ENCODE results near the gene GADD45A. TPM values are rescaled to one million over a fixed set of nuclear protein-coding genes. Genes with fewer than 3 reads are reported as not detected.
A peak's percentile ranks its signal among the peaks of the same experiment; 100 is the strongest.

The GADD45A gene
- total and polyA plus RNA-seq, 12 donors: 26.2 to 148 (median 59.7) TPM

GRCh38 chr1:67723126-67723525 is 38.1 kb downstream of the GADD45A start:
- TF ChIP-seq, protein P1, sequence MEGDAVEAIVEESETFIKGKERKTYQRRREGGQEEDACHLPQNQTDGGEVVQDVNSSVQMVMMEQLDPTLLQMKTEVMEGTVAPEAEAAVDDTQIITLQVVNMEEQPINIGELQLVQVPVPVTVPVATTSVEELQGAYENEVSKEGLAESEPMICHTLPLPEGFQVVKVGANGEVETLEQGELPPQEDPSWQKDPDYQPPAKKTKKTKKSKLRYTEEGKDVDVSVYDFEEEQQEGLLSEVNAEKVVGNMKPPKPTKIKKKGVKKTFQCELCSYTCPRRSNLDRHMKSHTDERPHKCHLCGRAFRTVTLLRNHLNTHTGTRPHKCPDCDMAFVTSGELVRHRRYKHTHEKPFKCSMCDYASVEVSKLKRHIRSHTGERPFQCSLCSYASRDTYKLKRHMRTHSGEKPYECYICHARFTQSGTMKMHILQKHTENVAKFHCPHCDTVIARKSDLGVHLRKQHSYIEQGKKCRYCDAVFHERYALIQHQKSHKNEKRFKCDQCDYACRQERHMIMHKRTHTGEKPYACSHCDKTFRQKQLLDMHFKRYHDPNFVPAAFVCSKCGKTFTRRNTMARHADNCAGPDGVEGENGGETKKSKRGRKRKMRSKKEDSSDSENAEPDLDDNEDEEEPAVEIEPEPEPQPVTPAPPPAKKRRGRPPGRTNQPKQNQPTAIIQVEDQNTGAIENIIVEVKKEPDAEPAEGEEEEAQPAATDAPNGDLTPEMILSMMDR (IDR thresholded peaks at IDR 0.05): no peak
- ATAC-seq: no peak
- H3K4me1 ChIP-seq: peaks cover 9 to 66% (median 44%) of the 10 kb centered on the region in 9 donors
- WGBS, 2 donors: 70 to 71% methylated on average over 1 of the region's 1 CpG
- H3K9me3 ChIP-seq: no peaks in the 10 kb centered on the region
- no peaks in the 10 kb centered on the region for H3K36me3 ChIP-seq
- no peak for DNase-seq
- peak overlapping the region in 9 of 10 donors; percentile 7 to 84 (median 71) for H3K27ac ChIP-seq
- intact Hi-C loops (cut with DNase I): loop anchor here in 1 of 10 donors (5.0 kb wide), 1 partner anchor 36 kb away; the partner anchor contains the start of gene GADD45A
- H3K4me3 ChIP-seq: no peak overlapping the region
- no peaks in the 10 kb centered on the region for H3K27me3 ChIP-seq

DNA sequence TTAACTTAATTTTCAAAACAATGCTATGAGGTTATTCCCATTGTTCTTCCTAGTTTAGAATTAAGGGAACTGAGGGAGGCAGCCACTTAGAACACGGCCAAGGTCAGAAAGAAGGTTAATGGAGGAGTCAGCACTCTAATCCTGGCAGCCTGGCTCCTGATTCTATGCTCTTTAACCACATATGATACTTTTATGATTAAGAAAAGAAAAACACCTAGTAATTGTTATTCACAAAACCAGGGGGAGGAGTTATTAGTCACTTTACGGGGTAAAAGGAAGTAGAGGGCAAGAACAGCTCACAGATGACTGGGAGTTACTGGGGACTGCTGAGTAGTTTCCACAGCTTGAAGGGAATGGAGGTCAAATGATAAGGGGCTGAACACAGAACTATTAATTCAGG is 38.6 kb downstream of the GADD45A start:
- DNase-seq (peak in 1 of 2 donors; percentile 37), ATAC-seq (peak; percentile 55 to 81 (median 80))
- H3K27me3 ChIP-seq: no peaks in the 10 kb centered on the region
- H3K4me3 ChIP-seq: no peak overlapping the region
- 21% methylated on average over 2 of the region's 2 CpGs for WGBS, 2 donors
- peaks cover 9 to 65% (median 43%) of the 10 kb centered on the region in 9 donors for H3K4me1 ChIP-seq
- H3K9me3 ChIP-seq: no peaks in the 10 kb centered on the region
- peak overlapping the region in 9 of 10 donors; percentile 44 to 84 (median 71) for H3K27ac ChIP-seq
- TF ChIP-seq, protein P1 (IDR thresholded peaks at IDR 0.05): no peak
- intact Hi-C loops (cut with DNase I): loop anchor here in 2 of 10 donors (2.0 to 5.0 kb wide), 2 partner anchors 36 to 37 kb away; partner anchors contain the start of gene GADD45A (in 1 of the 2)
- no peaks in the 10 kb centered on the region for H3K36me3 ChIP-seq

- no peaks in the 10 kb centered on the region for H3K9me3 ChIP-seq
- H3K4me3 ChIP-seq: no peak overlapping the region
- H3K4me1 ChIP-seq: peaks cover 9 to 64% (median 43%) of the 10 kb centered on the region in 9 donors
- peak overlapping the region; percentile 4 to 84 (median 70) for H3K27ac ChIP-seq
- WGBS, 2 donors: 27 to 28% methylated on average over 3 of the region's 3 CpGs
- TF ChIP-seq, protein P1 (IDR thresholded peaks at IDR 0.05): no peak
- no peaks in the 10 kb centered on the region for H3K36me3 ChIP-seq
- no peaks in the 10 kb centered on the region for H3K27me3 ChIP-seq
- intact Hi-C loops (cut with DNase I): loop anchor here in 2 of 10 donors (2.0 to 5.0 kb wide), 2 partner anchors 38 kb away; partner anchors contain the start of gene GADD45A (in 1 of the 2)
- peak in 1 of 2 donors; percentile 87 for DNase-seq
- ATAC-seq: peak; percentile 65 to 93 (median 84)
Measured at GRCh38 chr1:67724928-67725560, 40.0 kb downstream of the GADD45A start.

DNA sequence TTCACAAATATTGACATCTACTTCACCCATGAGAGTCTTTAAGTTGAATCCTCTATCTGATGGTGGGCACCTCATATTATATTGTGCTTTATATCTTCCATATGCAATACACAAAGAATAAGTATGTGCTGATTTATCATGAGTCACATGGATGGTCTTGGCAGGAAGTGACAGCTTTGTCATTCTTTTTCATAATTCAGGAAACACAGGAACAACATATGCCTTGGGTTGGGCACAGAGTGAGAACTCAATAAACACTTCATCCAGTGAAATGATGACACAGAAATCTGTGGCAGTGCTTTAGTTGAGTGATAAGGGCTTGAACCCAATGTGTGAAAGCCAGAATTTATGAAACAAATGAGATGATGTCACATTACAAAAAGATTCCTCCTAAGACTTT is 41.2 kb downstream of the GADD45A start:
- intact Hi-C loops (cut with DNase I): no loop called here
- peak overlapping the region in 3 of 10 donors; percentile 47 to 84 (median 76) for H3K27ac ChIP-seq

More for the DNA sequence above, 41.2 kb downstream of the GADD45A start:
- TF ChIP-seq, protein P1 (IDR thresholded peaks at IDR 0.05): no peak
- H3K9me3 ChIP-seq: no peaks in the 10 kb centered on the region
- ATAC-seq (no peak), DNase-seq (no peak)
- H3K27me3 ChIP-seq: no peaks in the 10 kb centered on the region
- no peaks in the 10 kb centered on the region for H3K36me3 ChIP-seq
- peaks cover 9 to 52% (median 42%) of the 10 kb centered on the region in 9 donors for H3K4me1 ChIP-seq
- H3K4me3 ChIP-seq: no peak overlapping the region
